ENCODE measurements around the gene DOCK6. TPM values are rescaled to one million over a fixed set of nuclear protein-coding genes. Genes with fewer than 3 reads are reported as not detected.
A peak's percentile ranks its signal among the peaks of the same experiment; 100 is the strongest.
"Not testable (repeated sequence)": the region's sequence is repeated elsewhere in the genome, so short reads cannot be mapped to it uniquely, and the experiment has no call there.

The DOCK6 gene
- polyA plus RNA-seq, 6 donors from 2014 or later, result 0.18 to 0.87 (median 0.31) TPM; not detected in 1

DNA sequence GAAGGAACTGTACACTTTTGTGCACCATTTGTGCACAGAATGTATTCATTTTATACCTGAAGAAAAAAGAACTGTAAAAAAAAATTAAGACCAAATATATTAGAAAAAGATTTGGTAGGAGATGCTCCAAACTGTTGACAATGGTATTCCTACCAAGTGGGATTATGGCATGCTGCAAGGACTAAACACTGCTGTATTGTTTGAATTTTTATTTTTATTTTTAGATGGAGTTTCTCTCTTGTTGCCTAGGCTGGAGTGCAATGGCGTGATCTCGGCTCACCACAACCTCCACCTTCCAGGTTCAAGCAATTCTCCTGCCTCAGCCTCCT lies 101.9 kb downstream of the DOCK6 start:
- not testable (repeated sequence) for DNase-seq; H3K4me3 Mint-ChIP-seq; H3K27ac Mint-ChIP-seq; H3K9me3 Mint-ChIP-seq; H3K27me3 Mint-ChIP-seq; H3K36me3 Mint-ChIP-seq; H3K4me1 Mint-ChIP-seq; ATAC-seq (ENCODE audit: low read depth in 2 of 2)

GRCh38 chr19:11159598-11160439 lies 102.5 kb downstream of the DOCK6 start:
- peak overlapping the region in 1 of 6 donors; percentile 49 for H3K27ac Mint-ChIP-seq
- ATAC-seq (ENCODE audit: low read depth in 2 of 2), result no peak

GRCh38 chr19:11155373-11156120 lies 106.8 kb downstream of the DOCK6 start, which contains the start of gene SPC24:
Gene SPC24, minus strand, starts transcription at chr19:11155782. Its CDS starts 6 bp downstream, at chr19:11155776.
- Mint-ChIP-seq H3K4me1 (peaks cover 9 to 21% (median 17%) of the 10 kb centered on the region in 3 donors), H3K9me3 (peaks cover 0 to 3% (median 0%) of the 10 kb centered on the region in 7 donors), H3K27ac (peak within 1 kb of the TSS in 5 of 6 donors; percentile 11 to 79 (median 54)), H3K36me3 (no peaks in the 10 kb centered on the region), H3K4me3 (peak within 1 kb of the TSS; percentile 60 to 91 (median 88)), H3K27me3 (peaks cover 0 to 7% (median 0%) of the 10 kb centered on the region in 3 donors)
- peak; percentile 88 for DNase-seq
- peak; percentile 96 to 97 for ATAC-seq (ENCODE audit: low read depth in 2 of 2)

More at GRCh38 chr19:11159598-11160439, 102.5 kb downstream of the DOCK6 start:
- Mint-ChIP-seq H3K36me3 (no peaks in the 10 kb centered on the region), H3K9me3 (peaks cover 0 to 3% (median 0%) of the 10 kb centered on the region in 7 donors), H3K4me1 (peaks cover 4 to 15% (median 12%) of the 10 kb centered on the region in 3 donors), H3K27me3 (peaks cover 0 to under 1% (median 0%) of the 10 kb centered on the region in 3 donors), H3K4me3 (peak overlapping the region in 1 of 8 donors; percentile 70)
- DNase-seq, result no peak

DNA sequence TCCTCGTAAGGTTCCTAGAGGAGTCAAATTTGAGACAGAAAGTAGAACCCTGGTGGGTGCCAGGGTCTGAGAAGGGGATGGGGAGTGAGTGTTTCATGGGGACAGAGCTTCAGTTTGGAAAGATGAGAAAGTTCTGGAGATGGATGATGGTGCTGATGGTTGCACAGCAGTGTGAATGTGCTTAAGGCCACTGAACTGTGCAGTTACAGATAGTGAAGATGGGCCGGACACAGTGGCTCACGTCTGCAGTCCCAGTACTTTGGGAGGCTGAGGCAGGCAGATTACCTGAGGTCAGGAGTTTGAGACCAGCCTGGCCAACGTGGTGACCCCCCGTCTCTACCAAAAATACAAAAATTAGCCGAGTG lies 107.7 kb downstream of the DOCK6 start:
- ATAC-seq (ENCODE audit: low read depth in 2 of 2) (no peak), DNase-seq (no peak)
- H3K27me3 Mint-ChIP-seq, result peaks cover 0 to 7% (median 0%) of the 10 kb centered on the region in 3 donors
- H3K27ac Mint-ChIP-seq, result peak overlapping the region in 1 of 6 donors; percentile 79
- H3K36me3 Mint-ChIP-seq, result no peaks in the 10 kb centered on the region
- no peaks in the 10 kb centered on the region for H3K9me3 Mint-ChIP-seq
- peak overlapping the region; percentile 42 to 90 (median 84) for H3K4me3 Mint-ChIP-seq
- peaks cover 9 to 21% (median 17%) of the 10 kb centered on the region in 3 donors for H3K4me1 Mint-ChIP-seq

DNA sequence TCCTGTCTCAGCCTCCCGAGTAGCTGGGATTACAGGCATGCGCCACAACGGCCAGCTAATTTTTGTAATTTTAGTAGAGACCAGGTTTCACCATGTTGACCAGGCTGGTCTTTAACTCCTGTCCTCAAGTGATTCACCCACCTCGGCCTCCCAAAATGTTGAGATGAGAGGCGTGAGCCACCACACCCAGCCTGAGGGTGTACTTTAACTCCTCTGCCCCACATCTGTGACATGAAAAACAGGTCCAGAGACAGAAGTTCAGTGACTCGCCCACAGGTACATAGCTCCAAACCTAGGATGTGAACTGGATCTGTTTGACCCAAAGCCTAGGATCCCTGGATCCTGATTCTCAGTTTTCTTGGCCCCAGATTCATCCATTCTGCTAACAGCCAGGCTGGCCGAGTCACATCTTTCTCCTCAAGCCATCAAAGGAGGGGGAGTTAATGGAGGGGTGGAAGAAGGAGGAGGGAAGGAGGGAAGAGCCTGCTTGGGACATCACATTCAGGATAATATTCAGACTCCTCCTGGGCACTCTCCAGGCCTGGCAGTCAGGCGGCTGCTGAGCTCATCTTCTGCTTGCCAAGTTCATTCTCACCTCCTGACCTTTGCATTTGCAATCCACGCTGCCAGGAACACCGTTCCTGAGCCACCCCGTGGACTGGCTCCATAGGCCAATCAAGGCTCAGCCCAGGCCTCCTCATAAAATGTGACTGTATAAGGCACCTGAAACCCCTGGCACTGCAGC lies 109.8 kb downstream of the DOCK6 start:
- peak overlapping the region in 1 of 6 donors; percentile 66 for H3K27ac Mint-ChIP-seq
- H3K36me3 Mint-ChIP-seq, result no peaks in the 10 kb centered on the region
- no peaks in the 10 kb centered on the region for H3K9me3 Mint-ChIP-seq
- H3K4me1 Mint-ChIP-seq, result peaks cover 9 to 21% (median 17%) of the 10 kb centered on the region in 3 donors
- no peak for ATAC-seq (ENCODE audit: low read depth in 2 of 2)
- no peak for DNase-seq
- peaks cover 0 to 7% (median 0%) of the 10 kb centered on the region in 3 donors for H3K27me3 Mint-ChIP-seq
- H3K4me3 Mint-ChIP-seq, result no peak overlapping the region

DNA sequence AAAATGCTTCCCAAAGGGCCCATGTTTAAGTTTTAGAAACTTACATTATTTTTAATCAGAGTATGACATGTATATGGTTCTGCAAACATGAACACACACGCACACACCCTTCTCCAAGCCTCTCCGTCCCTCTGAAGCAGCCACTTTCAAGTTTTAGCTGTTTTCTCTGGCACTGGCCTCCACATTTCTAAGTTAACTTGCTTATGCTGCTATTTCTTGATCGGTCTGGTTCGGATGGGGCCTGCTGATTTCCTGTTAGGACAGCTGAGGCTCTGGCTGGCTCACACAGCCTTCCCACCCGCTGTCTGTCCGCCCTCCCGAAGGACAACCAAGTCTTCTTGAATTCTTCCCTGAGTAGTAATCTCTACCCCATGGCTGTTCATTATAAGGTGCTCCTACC lies 111.1 kb downstream of the DOCK6 start:
- Mint-ChIP-seq H3K36me3 (no peaks in the 10 kb centered on the region), H3K4me3 (no peak overlapping the region), H3K27ac (no peak overlapping the region), H3K4me1 (peaks cover 9 to 20% (median 15%) of the 10 kb centered on the region in 3 donors), H3K27me3 (peaks cover 0 to 7% (median 0%) of the 10 kb centered on the region in 3 donors), H3K9me3 (no peaks in the 10 kb centered on the region)
- DNase-seq (no peak), ATAC-seq (ENCODE audit: low read depth in 2 of 2) (no peak)

Other genes starting within 250 kb of the DOCK6 start
- 1 to 10 TPM in 3 of 6 donors, under 1 TPM in 3; 0.35 to 2.6 (median 1.0) TPM for gene LDLR, start 173.1 kb downstream of the DOCK6 start, polyA plus RNA-seq (ENCODE audit: low read depth in 6 of 6)
- gene SPC24, start 106.7 kb downstream of the DOCK6 start, polyA plus RNA-seq (ENCODE audit: low read depth in 6 of 6), result not detected
- gene KANK2, start 65.0 kb downstream of the DOCK6 start, polyA plus RNA-seq (ENCODE audit: low read depth in 6 of 6), result under 1 TPM in 3 of 6 donors, not detected in 3; 0.09 to 0.57 (median 0.19) TPM
- gene ANGPTL8, start 22.9 kb downstream of the DOCK6 start, polyA plus RNA-seq (ENCODE audit: low read depth in 6 of 6), result not detected
- not detected for gene TSPAN16, start 33.6 kb upstream of the DOCK6 start, polyA plus RNA-seq (ENCODE audit: low read depth in 6 of 6)
- gene RAB3D, start 77.1 kb upstream of the DOCK6 start, polyA plus RNA-seq (ENCODE audit: low read depth in 6 of 6), result 1 to 10 TPM; 1.9 to 5.8 (median 2.4) TPM
- 100 to 1,000 TPM; 102 to 171 (median 114) TPM for gene TMEM205, start 83.7 kb upstream of the DOCK6 start, polyA plus RNA-seq (ENCODE audit: low read depth in 6 of 6)
- gene CCDC159, start 84.0 kb upstream of the DOCK6 start, polyA plus RNA-seq (ENCODE audit: low read depth in 6 of 6), result 10 to 100 TPM; 13.2 to 25.0 (median 16.2) TPM
- under 1 TPM in 2 of 6 donors, not detected in 4; 0.56 to 0.69 TPM for gene PLPPR2, start 92.9 kb upstream of the DOCK6 start, polyA plus RNA-seq (ENCODE audit: low read depth in 6 of 6)
- gene SWSAP1, start 112.1 kb upstream of the DOCK6 start, polyA plus RNA-seq (ENCODE audit: low read depth in 6 of 6), result 10 to 100 TPM in 1 of 6 donors, 1 to 10 TPM in 5; 6.0 to 10.2 (median 7.6) TPM
- gene EPOR, start 121.8 kb upstream of the DOCK6 start, polyA plus RNA-seq (ENCODE audit: low read depth in 6 of 6), result 1 to 10 TPM in 5 of 6 donors, not detected in 1; 2.2 to 3.9 (median 3.6) TPM
- under 1 TPM in 2 of 6 donors, not detected in 4; 0.40 to 0.44 TPM for gene RGL3, start 156.8 kb upstream of the DOCK6 start, polyA plus RNA-seq (ENCODE audit: low read depth in 6 of 6)
- 1 to 10 TPM in 1 of 6 donors, under 1 TPM in 5; 0.21 to 1.2 (median 0.69) TPM for gene ODAD3, start 172.6 kb upstream of the DOCK6 start, polyA plus RNA-seq (ENCODE audit: low read depth in 6 of 6)
- 10 to 100 TPM; 32.2 to 79.6 (median 46.9) TPM for gene PRKCSH, start 173.1 kb upstream of the DOCK6 start, polyA plus RNA-seq (ENCODE audit: low read depth in 6 of 6)
- not detected for gene ELAVL3, start 218.5 kb upstream of the DOCK6 start, polyA plus RNA-seq (ENCODE audit: low read depth in 6 of 6)
- 1 to 10 TPM in 5 of 6 donors, not detected in 1; 1.0 to 3.6 (median 1.4) TPM for gene ZNF653, start 243.3 kb upstream of the DOCK6 start, polyA plus RNA-seq (ENCODE audit: low read depth in 6 of 6)